IMR-90 (cell line): ENCODE data around the gene RLN3. TPM values are rescaled to one million over a fixed set of nuclear protein-coding genes. Genes with fewer than 3 reads are reported as not detected.
A peak's percentile ranks its signal among the peaks of the same experiment; 100 is the strongest.

Experiments
- ATAC-seq: fragments of 200-7000 bp; cut with Tn5 transposase; 2 replicates; pipeline ENCODE4 v1.9.1; 2020; ENCODE audit warnings: low read depth, mild to moderate bottlenecking, moderate library complexity
- BruUV-seq: library from RNA; stranded (reverse); fragments of 400-500 nt; replicated peaks from 2 replicates; lab custom pipeline; 2021; lab: Mats Ljungman, UMichigan
- CTCF ChIA-PET: fragments of 300-600 bp; formaldehyde crosslinking; extraction: SDS; loops from one replicate; lab custom pipeline; 2021; ENCODE audit warnings: antibody characterized with exemption; lab: Yijun Ruan, JAX
- POLR2A ChIA-PET: fragments of 300-600 bp; sonication (Branson Sonifier 250); formaldehyde crosslinking; loops from one replicate; lab custom pipeline; 2022; ENCODE audit warnings: antibody characterized with exemption; ENCODE audit not compliant: unreplicated experiment; lab: Charles Lee
- DNase-seq: peaks from one replicate; pipeline ENCODE4 v3.0.0; 2013
- H2AFZ ChIP-seq: replicated peaks from 2 replicates; pipeline ENCODE3; 2013; ENCODE audit warnings: low read length, mild to moderate bottlenecking; ENCODE audit not compliant: poor library complexity
- H2AK5ac ChIP-seq: 2 replicates; pipeline ENCODE4 v1.6.1; 2013; ENCODE audit warnings: low read depth, low read length, inconsistent platforms
- H2AK9ac ChIP-seq: replicated peaks from 2 replicates; pipeline ENCODE3; 2013; ENCODE audit warnings: mild to moderate bottlenecking, low read depth, low read length, moderate library complexity; ENCODE audit not compliant: poor library complexity
- H2BK120ac ChIP-seq: 2 replicates; pipeline ENCODE4 v1.6.1; 2013; ENCODE audit warnings: low read depth, low read length, inconsistent platforms
- H2BK15ac ChIP-seq: 3 replicates; pipeline ENCODE4 v1.6.1; 2013; ENCODE audit warnings: low read depth, low read length, inconsistent platforms
- H2BK20ac ChIP-seq: 2 replicates; pipeline ENCODE4 v1.6.1; 2013; ENCODE audit warnings: low read depth, mild to moderate bottlenecking, inconsistent platforms, low read length, moderate library complexity
- H2BK5ac ChIP-seq: 2 replicates; pipeline ENCODE4 v1.6.1; 2013; ENCODE audit warnings: mild to moderate bottlenecking, low read depth, low read length, inconsistent platforms; ENCODE audit not compliant: poor library complexity, severe bottlenecking
- H3K14ac ChIP-seq: replicated peaks from 2 replicates; pipeline ENCODE4 v1.6.1; 2013; ENCODE audit warnings: low read depth, low read length, inconsistent platforms
- H3K18ac ChIP-seq: 2 replicates; pipeline ENCODE4 v1.6.1; 2013; ENCODE audit warnings: low read depth, low read length, control low read depth
- H3K23ac ChIP-seq: 2 replicates; pipeline ENCODE4 v1.6.1; 2013; ENCODE audit warnings: low read depth, low read length, inconsistent platforms
- H3K27ac ChIP-seq: 2 replicates; pipeline ENCODE4 v1.5.1; 2013; ENCODE audit warnings: mild to moderate bottlenecking, control low read depth, low read length; ENCODE audit not compliant: insufficient read depth
- H3K27me3 ChIP-seq: 2 replicates; pipeline ENCODE4 v1.6.1; 2013; ENCODE audit warnings: low read length; ENCODE audit not compliant: control insufficient read depth, insufficient read depth
- H3K36me3 ChIP-seq: 2 replicates; pipeline ENCODE4 v1.6.1; 2013; ENCODE audit warnings: low read length, mixed read lengths; ENCODE audit not compliant: control insufficient read depth, insufficient read depth
- H3K4ac ChIP-seq: 2 replicates; pipeline ENCODE4 v1.6.1; 2013; ENCODE audit warnings: low read depth, low read length, inconsistent platforms
- H3K4me1 ChIP-seq: 2 replicates; pipeline ENCODE4 v1.6.1; 2013; ENCODE audit warnings: low read length, mixed read lengths; ENCODE audit not compliant: control insufficient read depth, insufficient read depth
- H3K4me2 ChIP-seq: 2 replicates; pipeline ENCODE4 v1.6.1; 2013; ENCODE audit warnings: low read depth, mild to moderate bottlenecking, control low read depth, low read length, moderate library complexity
- H3K4me3 ChIP-seq: 2 replicates; pipeline ENCODE4 v1.5.1; 2013; ENCODE audit warnings: low read depth, mild to moderate bottlenecking, control low read depth, low read length, moderate library complexity; ENCODE audit not compliant: insufficient read depth
- H3K56ac ChIP-seq: 2 replicates; pipeline ENCODE4 v1.6.1; 2013; ENCODE audit warnings: low read length, inconsistent platforms; ENCODE audit not compliant: insufficient read depth; ENCODE audit errors: extremely low read depth
- H3K79me1 ChIP-seq, 2 experiments: 2 replicates each; pipeline ENCODE4 v1.6.1; 2013; ENCODE audit warnings: low read length in 2 of 2, inconsistent platforms in 1 of 2, low read depth in 1 of 2
- H3K9ac ChIP-seq: 2 replicates; pipeline ENCODE4 v1.6.1; 2013; ENCODE audit warnings: low read depth, low read length, control low read depth
- H3K9me1 ChIP-seq: 2 replicates; pipeline ENCODE4 v1.6.1; 2013; ENCODE audit warnings: low read length, inconsistent platforms; ENCODE audit not compliant: insufficient read depth
- H3K9me3 ChIP-seq: 2 replicates; pipeline ENCODE4 v1.6.1; 2013; ENCODE audit warnings: low read length; ENCODE audit not compliant: control insufficient read depth, insufficient read depth
- H4K20me1 ChIP-seq: 2 replicates; pipeline ENCODE4 v1.6.1; 2013; ENCODE audit warnings: low read length, inconsistent platforms; ENCODE audit not compliant: insufficient read depth
- H4K5ac ChIP-seq: 2 replicates; pipeline ENCODE4 v1.6.1; 2013; ENCODE audit warnings: mild to moderate bottlenecking, low read depth, low read length, control low read depth
- H4K8ac ChIP-seq, 2 experiments: 2 replicates each; pipeline ENCODE4 v1.6.1; 2013; ENCODE audit warnings: low read depth in 2 of 2, low read length in 2 of 2, control low read depth in 1 of 2, inconsistent platforms in 1 of 2
- H4K91ac ChIP-seq: 2 replicates; pipeline ENCODE4 v1.6.1; 2013; ENCODE audit warnings: low read depth, low read length, inconsistent platforms; ENCODE audit not compliant: insufficient read depth
- FOS ChIP-seq: fragments of 150-350 bp; IDR thresholded peaks from 2 replicates; pipeline ENCODE4 v1.6.1; 2016; ENCODE audit warnings: low read depth, low read length
- MAZ ChIP-seq: IDR thresholded peaks from 2 replicates; pipeline ENCODE4 v1.6.1; 2012; ENCODE audit warnings: low read depth, mild to moderate bottlenecking, low read length, improper control_type of control experiment, moderate library complexity, borderline replicate concordance
- WGBS, 2 experiments: methylation state at CpG; one replicate each; pipeline versions ENCODE4 v1.1.5 to v1.1.7; 2013; ENCODE audit warnings: missing lambda C conversion rate in 2 of 2; ENCODE audit not compliant: insufficient read length in 1 of 2; ENCODE audit errors: extremely low coverage in 2 of 2; 5-methylcytosine and 5-hydroxymethylcytosine counted together
- dilution Hi-C: fragments of 300-500 bp; cut with HindIII; formaldehyde crosslinking; loops from one replicate; pipeline ENCODE4 v1.14.3; 2018; ENCODE audit warnings: low sequenced_read_pairs; ENCODE audit not compliant: unreplicated experiment
- in situ Hi-C: fragments of 300-500 bp; cut with MboI; formaldehyde crosslinking; loops from 3 replicates; pipeline ENCODE4 v1.14.3; 2019; ENCODE audit warnings: low sequenced_read_pairs, inconsistent platforms, mixed read lengths
- intact Hi-C: fragments of 100-400 bp; cut with micrococcal nuclease; formaldehyde crosslinking; loops from 2 replicates; pipeline ENCODE4 v1.10.0; 2022
- polyA plus RNA-seq, 3 experiments: library from polyadenylated mRNA; depleted of rRNA; stranded (reverse); fragments of >200 nt; gene quantifications; 2 replicates each; pipeline ENCODE4 v1.2.3, GENCODE V29; 2012; ENCODE audit warnings: low replicate concordance in 1 of 3
- total RNA-seq: library from RNA; depleted of rRNA; stranded (reverse); fragments of >200 nt; gene quantifications from 2 replicates; pipeline ENCODE4 v1.2.3, GENCODE V29; 2012

The RLN3 gene
- total and polyA plus RNA-seq, 2 of the 4 experiments (the other 2 are of a cell fraction) = not detected

- Histone ChIP-seq H3K36me3 (peaks cover 12% of the 10 kb centered on the region), H2AK5ac (peak overlapping the region; percentile 62), H4K5ac (peak overlapping the region; percentile 91), H3K9me3 (no peaks in the 10 kb centered on the region), H3K4me1 (peaks cover 10% of the 10 kb centered on the region), H3K79me1 (peaks cover 0 to 23% of the 10 kb centered on the region in 2 experiments; a peak in 1 of 4 replicates), H2AK9ac (peak overlapping the region; percentile 96), H4K91ac (peak overlapping the region; percentile 85), H3K14ac (peak overlapping the region; percentile 17; the same call in 1 of the 2 replicates), H3K4me3 (no peak overlapping the region), H3K23ac (no peak overlapping the region), H2BK5ac (peak overlapping the region; percentile 19), H3K9ac (peak overlapping the region; percentile 37; the same call in 1 of the 2 replicates), H3K4me2 (0 out of 2 replicates have a peak overlapping the region, but pooled peaks have one; percentile 38), H4K8ac (peak overlapping the region; percentile 94 to 95), H3K56ac (no peak overlapping the region), H3K27me3 (no peaks in the 10 kb centered on the region), H2BK120ac (peak overlapping the region; percentile 42; the same call in 1 of the 2 replicates), H3K18ac (no peak overlapping the region), H2BK15ac (0 out of 3 replicates have a peak overlapping the region, but pooled peaks have one; percentile 8), H3K4ac (peak overlapping the region; percentile 54), H3K9me1 (peaks cover 11% of the 10 kb centered on the region), H2BK20ac (no peak overlapping the region), H2AFZ (peak overlapping the region; percentile 89), H3K27ac (peak overlapping the region; percentile 36), H4K20me1 (no peaks in the 10 kb centered on the region)
- TF ChIP-seq MAZ = peak; percentile 56; the same call in 1 of the 2 replicates
- no peak for TF ChIP-seq FOS
- intact Hi-C loops = no loop called here
- peak; percentile 94 for ATAC-seq
- in situ Hi-C loops = no loop called here
- CTCF ChIA-PET = no interaction called here
- WGBS, 2 experiments = 40% methylated on average over 2 of the region's 19 CpGs; no CpG with 5 or more reads in 1 of the 2 experiments
- dilution Hi-C loops = no loop called here
- no TSS peak for BruUV-seq
- POLR2A ChIA-PET = no interaction called here
- peak; percentile 72 for DNase-seq
Measured at GRCh38 chr19:13986348-13986904, 41.5 kb upstream of the RLN3 start.
